GM21528 (cell line): ENCODE data around the gene OSBPL5.

ENCODE experiments used
- ATAC-seq: cut with Tn5 transposase; IDR thresholded peaks from one replicate; pipeline ENCODE4 v1.9.1; 2021; ENCODE audit warnings: mild to moderate bottlenecking, moderate library complexity; ENCODE audit not compliant: unreplicated experiment, low FRiP score

OSBPL5 gene

DNA sequence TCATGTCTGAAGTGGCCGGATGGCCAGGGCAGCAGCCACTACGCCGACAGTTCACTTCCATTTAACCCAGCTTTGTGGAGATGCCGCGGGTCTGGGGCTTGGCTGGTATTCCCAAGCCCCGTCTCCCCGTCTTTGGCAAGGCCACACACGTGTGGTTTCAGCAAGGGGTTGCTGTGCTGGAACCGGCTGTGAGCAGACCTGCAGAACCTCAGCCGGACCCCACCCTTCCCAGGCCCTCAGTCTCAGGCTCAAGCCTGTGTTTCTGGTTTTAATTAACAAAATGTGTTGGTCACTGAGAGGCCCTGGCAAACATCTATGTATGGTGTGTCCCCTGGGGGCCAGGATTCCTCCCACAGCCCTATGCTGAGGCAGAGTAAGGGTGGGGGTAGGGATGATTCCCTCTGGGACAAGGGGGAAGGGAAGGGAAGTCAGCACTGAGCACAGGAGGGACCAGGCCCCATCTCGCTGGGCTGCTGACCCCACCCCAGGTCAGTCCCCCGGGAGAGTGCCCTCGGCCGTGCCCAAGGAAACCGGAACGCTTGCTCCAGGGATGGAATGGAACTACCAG lies 9.3 kb downstream of the OSBPL5 start:
- no peak for ATAC-seq

DNA sequence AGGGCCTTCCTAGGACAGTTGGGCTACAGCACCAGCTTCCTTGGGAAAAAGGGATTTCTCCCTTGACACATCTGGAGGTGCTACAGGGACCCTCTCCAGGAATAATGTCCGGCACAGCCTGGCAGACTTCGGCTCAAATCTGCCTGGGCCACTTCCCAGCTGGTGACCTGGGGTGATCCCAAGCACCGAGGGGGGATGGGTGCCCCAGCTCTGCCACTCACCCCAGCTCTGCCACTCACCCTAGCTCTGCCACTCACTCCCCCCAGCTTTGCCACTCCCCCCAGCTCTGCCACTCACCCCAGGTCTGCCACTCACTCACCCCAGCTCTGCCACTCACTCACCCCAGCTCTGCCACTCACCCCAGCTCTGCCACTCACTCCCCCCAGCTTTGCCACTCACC lies 9.9 kb downstream of the OSBPL5 start:
- ATAC-seq: no peak

DNA sequence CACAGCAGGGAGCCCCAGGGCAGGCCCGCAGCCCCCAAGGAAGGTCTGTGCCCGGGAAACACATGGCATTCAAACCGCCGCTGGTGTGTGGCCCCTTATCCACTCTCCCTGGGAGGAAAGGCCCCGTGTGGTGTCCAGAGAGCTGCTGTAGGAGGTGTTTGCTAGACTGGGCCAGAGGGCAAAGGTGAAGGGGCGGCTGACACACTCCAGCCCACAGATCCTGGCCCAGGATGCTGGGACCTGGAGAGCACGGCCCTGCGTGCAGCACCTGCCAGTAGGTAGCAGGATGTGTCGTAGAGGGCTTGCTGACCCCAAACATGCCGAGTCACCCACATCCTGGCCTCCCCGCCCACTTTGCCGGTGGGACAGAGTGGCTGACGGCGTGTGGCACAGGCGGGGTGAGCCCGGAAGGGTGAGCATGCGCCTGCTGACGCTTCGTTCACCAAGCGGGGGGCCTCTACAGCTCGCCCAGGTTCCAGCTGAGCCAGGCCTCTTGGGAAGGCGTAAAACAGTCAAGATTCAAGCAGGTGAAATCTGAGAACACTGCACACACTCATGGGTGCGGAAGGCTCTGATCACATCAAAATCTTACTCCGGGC lies 11.0 kb downstream of the OSBPL5 start:
- no peak for ATAC-seq

DNA sequence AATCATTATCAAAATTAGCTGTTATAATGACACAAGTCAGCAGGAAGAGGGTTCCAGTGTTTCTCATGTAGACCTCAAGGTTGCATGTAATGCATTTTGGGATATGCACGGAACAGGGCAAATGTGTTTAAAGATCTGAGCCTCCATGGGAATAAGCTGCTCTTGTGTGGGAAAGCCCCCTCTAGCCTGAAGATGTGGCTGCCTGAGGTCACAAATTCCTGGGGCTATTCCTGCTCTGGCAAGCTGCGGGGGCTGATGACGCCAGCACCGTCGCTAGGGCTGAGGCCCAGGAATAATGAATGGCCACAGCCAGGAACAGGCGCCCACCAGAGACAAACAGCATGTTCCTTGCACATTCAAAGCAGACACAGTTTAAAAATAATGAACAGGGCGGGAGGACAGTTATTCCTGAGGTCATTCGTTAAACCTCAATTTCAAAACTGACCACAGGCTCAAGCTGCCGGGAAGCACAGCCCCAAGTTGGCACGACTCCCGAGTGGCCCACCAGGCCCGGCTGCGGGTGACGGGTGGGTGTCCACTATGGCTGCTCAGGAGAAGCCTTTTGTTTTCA lies 11.7 kb downstream of the OSBPL5 start:
- no peak for ATAC-seq

DNA sequence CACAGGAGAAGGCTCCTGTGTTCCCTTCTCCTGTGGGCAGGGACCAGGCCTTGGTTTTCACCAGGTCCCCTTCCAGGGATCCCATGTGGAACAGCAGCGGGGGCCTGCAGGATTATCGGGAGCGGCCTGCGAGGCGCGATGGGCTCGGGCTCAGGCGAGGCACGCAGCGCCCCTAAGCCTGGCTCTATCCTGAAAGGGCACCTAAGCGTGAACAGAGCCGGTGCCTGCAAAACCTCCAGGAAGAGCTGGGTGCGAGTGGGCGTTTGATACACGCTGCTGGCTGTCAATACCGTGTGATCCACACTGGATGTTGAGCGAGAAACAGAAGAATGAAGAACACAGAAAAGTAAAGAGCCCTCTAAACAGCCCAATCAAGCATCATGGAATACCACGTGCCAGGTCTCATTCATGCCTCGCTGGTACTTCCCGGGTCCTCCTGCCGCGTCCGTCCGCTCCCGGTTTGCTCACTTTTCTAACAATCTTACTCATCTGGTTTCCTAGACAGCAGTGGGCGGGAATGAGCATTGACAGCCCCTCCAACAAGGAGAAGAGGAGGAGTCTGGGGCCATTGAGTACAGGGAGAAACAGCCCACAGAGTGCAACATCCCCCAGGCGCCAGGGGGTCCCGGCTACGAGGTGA lies 12.5 kb downstream of the OSBPL5 start:
- ATAC-seq: no peak

DNA sequence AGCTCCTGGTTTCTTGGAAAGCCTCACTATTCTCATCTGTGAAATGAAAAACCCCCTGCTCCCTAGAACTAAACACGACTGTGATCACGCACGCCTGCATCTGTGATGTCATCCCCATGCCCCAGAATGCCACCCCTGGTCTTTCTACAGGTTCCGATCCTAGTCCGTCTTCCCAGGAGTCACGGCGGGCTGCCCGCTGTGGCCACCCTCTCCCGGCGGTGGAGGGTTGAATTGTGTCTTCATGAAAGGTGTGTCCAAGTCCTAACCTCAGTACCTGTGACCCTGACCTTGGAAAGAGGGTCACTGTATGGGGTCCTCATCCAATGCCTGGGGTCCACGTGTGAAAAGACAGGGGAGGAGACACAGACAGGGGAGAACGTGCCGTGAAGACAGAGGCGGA lies 14.4 kb downstream of the OSBPL5 start:
- ATAC-seq: no peak

DNA sequence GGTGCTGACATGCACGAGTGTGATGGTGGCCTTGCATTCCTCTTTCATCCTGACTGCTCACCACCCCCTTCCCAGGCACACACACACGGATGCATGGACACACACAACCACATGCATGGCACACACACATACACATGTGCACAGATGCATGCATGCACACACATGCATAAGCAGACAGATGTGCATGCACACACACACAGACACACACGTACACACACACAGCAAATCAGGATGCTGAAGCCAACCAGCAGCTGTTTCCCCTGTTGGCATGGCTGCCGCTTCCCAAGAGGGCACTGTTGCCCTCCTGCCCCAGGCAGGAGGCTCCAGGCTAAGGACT lies 15.3 kb downstream of the OSBPL5 start:
- no peak for ATAC-seq

DNA sequence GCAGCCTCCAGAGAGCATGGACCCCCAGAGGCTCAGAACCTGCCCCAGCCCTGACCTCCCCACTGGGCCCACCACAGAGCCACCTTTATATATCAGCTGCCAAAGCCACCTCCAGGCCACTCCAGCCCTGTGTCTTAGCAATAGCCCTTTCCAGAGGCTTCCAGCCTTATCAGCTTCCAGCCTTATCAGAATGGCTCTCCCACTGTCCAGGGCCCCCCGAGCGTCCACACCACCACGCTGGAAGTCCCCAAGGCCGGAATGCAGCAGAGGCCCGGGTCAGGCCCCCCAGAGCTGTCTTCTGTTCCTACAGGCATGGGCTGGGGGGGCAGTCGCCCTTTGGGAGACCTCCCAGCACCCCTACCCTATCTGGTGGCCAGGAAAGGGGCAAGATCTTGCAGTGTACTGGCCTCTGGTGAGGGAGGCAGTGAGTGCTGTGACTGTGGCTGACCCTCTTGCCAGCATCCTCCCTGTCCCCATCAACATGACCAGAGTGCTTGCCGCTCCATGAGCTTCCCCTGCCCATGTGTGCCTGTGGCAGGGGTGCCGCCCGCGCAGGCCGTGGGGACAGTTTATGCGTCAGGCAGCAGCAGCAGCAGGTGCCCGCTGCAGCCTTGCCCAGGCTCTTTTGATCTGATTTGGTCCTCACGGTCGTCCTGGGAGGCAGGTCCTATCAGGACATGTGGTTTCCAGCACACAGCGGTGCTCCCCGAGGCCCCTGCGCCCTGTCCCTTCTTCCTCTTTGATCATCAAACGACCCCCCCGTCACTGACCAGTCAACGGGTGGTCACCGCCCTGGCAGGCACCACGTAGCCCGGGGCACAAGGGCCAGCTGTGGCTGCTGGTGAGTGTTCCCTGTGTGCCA lies 15.9 kb downstream of the OSBPL5 start:
- ATAC-seq: no peak

DNA sequence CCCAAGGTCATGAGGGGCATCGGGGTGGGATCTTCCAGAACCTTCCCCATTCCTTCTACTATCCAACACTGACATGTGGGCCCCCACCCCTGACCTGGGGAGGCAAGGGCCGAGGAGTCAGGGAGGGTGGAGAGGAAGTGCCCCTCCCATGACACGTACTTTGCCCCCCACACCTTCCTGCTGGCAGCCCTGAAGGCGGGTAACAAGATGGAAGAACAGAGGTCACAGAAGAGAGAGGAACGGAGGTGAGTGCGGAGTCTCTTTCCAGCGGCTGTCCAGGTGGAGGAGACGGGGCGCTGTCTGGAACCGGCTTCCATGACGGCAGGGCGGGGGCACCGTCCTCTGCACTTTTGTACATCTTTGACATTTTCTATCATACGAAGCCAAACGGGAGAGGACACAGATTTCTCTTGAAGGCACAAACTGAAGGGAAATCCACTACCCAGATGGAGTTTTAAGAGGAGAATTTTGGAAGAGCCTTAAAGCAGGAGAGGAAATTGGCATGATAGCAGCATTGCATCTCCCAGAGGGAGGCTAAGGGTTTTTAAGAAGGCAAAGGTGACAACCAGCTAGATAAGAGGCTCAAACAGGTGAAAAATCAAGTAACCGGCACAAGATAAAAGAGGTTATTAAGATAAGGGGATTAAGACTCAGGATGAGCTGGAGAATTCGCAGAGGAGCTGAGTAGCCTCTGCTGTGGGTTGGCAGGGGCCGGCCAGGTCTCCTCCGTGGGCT lies 16.7 kb downstream of the OSBPL5 start:
- no peak for ATAC-seq

DNA sequence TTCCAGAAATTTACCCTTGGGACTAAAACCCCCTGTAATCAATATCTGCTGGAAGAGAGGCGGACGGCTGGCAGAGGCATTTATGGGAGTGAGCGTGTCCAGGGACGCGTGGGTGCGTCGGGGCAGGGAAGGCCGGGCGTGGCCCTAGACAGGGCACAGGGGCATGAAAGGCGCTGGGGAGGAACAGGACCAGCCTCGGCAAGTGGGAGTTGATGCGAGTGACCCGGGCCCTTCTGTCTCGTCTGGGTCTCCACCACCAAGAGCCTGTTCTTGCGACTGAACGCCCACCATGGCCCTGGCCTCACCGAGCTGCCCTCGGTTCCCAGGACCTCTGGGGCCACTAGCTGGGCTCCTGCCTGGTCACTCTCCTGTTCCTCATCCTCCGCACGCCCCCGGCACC lies 17.5 kb downstream of the OSBPL5 start:
- ATAC-seq: no peak

DNA sequence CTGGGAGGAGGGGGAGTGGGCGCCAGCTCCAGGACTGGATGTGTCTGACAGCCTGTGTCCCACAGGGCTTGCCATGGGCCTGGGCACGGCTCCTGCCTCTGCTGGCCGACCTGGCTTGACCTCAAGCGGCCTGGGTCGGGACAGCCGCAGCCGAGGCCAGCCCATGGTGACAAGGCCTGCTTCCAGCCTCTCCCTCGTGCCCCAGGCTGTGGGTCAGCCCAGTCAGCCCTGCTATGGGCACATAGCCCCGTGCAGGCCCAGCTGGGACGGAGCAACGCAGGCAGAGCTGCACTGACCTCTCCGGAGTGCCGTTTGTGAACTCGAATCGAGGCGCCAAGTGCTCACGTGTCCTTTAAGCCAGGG lies 17.9 kb downstream of the OSBPL5 start:
- no peak for ATAC-seq

DNA sequence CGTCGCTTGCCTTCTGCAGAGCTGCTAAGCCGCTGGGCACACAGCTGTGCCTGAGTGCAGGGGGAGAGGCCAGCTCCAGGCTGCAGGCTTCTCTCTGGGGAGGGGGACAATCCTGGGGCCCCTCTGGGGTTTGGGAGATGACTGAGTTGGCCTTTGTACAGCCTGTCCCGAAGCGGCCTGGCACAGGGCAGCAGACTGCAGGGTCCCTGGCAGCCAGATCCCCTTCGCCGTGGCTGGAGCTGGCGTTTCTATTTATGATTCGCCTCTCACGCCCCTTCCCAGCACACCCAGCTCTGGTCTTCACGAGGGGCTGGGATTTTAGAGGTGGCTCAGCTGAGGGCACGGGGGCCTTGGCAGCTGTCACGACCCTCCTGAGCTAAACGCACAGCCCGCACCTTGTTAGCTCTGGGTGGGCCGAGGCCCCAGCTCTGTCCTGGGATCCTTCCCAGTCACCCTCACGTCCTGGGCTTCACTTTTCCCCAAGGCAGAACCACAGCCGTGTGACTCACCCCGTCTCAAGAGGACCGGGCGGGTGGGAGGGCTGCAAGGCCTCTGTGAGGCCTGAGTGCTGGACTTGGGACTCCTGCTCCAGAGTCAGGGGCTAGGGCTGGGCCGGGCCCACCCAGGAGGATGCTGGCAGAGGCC lies 18.4 kb downstream of the OSBPL5 start:
- ATAC-seq: no peak

DNA sequence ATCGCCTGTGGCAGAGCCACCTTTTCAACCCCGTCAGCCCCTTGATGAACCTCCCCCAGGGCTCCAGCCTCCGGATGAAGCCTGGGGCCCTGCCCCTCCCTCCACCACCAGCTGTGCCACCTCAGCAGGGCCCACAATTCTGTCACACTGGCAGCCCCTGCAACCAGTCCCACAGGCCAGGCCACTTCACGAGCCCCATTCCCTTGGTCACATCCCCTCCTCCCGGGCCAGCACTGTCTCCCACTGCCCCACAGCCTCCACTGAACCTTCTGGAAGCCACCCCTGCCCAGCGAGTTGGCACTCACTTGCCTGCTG lies 19.9 kb downstream of the OSBPL5 start:
- ATAC-seq: no peak

DNA sequence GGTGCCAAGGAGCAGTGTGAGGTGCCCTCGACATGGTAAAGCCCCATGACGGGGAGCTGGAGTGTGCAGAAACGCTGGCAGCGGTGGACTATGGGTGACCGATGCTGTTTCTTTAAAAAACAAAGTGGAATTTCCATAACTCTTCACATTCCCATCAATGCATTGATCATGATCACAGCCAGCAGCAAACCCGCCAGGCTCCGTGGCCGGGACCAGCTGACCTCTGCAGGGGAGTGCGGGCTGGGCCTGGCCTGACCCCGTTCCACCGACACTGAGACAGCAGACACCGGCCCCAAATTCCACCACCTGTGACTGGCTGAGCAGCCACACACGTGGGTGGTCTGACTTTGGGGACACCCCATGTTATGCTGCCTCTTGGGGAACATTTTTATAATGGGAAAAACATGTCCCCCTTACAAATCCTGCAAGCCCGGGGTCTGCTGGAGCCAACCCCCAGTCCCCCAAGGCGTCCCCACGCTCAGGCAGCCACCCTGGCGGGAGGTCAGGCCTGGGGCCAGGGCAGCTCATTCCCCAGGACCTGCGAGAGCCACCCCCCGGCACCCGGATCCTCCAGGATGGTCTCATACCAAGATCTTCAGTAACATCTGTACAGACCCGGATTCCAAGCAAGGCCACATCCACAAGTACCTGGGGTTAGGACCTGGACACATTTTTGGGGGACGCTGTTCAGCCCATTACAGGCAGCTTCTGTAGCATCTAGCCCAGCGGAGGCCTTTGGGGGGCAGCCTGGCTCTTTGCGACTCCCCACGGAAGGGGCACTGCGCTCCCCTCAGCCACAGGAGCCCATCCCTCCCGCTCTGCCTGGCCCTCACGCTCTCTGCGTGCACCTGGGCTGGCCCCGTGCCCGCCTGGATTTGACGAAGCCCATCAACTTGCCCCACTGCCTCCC lies 20.6 kb downstream of the OSBPL5 start:
- ATAC-seq: no peak

DNA sequence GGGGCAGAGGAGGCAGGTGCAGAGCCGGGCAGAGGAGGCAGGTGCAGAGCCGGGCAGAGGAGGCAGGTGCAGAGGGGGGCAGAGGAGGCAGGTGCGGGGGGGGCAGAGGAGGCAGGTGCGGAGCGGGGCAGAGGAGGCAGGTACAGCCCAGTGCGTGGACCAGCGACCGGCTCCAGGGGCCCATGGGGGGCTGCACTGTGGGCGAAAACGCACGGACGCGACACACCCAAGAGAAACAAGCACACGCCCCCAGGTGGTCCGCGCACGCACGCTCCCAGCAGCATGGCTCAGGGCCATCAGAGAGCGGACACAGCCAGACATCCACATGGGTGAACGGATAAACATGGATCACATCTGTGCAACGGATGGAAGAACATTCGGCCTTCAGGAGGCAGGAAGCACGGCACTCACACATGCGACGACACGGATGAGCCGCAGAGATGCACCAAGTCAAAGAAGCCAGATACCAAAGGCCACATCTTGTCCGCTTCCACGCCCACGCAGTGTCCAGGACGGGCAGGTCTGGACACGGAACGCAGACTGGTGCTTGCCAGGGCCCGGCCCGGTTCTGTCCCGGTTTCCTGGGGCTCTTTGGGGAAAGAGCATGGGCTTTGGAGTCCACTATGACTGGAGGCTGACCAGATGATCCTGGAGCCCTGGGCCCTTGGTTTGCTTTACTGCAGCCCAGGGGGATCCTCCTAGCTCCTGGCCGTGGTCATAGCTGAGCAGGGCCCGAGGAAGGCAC lies 21.8 kb downstream of the OSBPL5 start:
- ATAC-seq: no peak

DNA sequence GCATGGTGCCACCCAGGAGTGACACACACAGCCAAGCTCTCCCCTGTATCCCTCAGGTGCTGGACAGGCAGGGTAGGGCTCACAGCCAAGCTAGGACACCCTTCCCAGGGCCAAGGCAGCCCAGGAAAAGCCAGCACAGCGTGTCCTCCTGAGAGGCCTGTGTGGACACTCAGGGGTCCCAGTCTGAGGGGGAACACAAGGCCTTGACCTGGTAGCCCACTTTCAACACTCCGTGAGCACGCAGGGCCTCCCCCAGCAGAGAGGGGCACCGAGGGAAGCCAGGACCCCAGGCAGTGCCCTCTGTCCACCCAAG lies 24.9 kb downstream of the OSBPL5 start:
- no peak for ATAC-seq

DNA sequence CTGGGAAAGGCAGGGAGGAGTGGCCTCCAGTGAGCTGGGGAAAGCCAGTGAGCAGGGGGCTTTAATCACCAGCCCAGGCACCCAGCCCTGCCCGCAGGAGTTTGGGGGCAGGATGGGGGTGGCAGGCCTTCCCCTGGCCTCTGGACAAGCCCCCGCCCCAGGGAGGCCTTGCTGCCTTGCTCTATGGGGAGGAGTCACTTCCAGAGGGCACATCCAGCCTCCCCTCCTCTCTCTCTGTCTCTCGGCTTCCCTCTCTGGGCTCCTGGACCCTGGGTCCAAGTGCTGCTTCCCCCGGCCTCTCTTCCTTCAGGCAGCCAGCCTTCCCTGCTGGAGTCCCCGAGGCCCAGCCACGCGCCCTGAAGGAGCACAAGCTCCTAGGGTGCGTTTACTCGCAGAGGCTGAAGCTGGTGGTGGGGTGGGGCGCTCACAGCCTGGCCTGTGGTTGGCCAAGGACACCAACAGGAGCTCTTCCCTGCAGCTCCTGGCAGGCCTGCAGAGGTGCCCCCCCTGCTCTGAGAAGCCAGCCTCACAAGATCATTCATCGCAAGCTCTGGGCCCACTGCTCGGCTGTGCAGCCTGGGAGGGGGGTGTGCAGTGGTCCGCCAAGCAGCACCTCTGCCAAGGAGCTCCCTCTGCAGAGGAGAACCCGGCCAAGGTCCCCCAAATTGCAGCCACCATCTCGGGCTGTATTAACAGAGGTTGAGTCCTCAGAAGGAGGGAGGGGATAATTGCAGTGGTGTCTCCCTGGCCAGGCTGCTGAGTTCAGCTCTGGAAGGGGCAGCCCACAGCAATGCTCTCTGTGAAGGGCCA lies 25.4 kb downstream of the OSBPL5 start:
- no peak for ATAC-seq

DNA sequence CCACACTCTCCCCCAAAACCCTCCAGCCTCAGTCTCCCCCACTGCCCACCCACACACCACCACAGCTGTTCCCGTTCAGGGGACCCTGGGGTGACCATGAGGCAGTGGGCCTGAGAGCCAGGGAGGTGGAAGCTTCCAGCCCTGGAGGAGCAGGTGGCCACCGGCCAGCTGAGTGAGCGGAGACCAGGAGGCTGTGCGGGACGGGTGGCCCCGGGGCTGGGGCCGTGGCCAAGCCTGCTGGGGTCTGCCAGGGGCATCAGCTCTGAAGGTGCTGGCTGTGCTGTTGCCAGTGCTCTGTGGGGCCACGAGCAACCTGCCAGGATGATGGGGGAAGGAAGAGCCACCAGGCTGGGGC lies 26.0 kb downstream of the OSBPL5 start:
- ATAC-seq: no peak
